DND-41 (cell line): ENCODE measurements around the gene RIMBP3B.
"Not testable (repeated sequence)": the region's sequence is repeated elsewhere in the genome, so short reads cannot be mapped to it uniquely, and the experiment has no call there.

Experiments
- EZH2 ChIP-seq: IDR thresholded peaks from 3 replicates; pipeline ENCODE4 v1.6.1; 2012; ENCODE audit warnings: borderline replicate concordance, low read depth, mild to moderate bottlenecking, moderate library complexity, low read length, inconsistent platforms; ENCODE audit not compliant: severe bottlenecking
- TF ChIP-seq, protein P1 (sequence below): IDR thresholded peaks from 2 replicates; pipeline ENCODE4 v1.5.1; 2012; ENCODE audit warnings: borderline replicate concordance, low read length, moderate library complexity, mild to moderate bottlenecking; ENCODE audit not compliant: poor library complexity, severe bottlenecking; ENCODE audit errors: extremely low read depth

DNA sequence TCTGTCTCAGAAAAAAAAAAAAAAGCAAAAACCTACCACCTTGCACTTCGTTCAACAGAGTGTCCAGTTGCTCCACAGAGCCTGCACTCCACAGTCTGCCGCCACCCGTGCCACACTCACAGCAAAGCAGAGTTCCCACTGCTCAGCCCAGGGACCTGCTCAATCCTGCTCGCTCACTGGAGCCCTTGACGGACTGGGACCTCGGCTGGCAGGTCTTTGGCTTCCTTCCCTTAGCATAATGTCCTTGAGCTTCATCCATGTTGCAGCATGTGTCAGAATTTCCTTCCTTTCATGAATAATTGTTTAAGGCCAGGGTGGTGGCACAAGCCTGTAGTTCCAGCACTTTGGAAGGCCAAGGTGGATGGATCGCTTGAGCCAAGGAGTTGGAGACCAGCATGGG, 11.1 kb downstream of the RIMBP3B start:
- TF ChIP-seq, protein P1, sequence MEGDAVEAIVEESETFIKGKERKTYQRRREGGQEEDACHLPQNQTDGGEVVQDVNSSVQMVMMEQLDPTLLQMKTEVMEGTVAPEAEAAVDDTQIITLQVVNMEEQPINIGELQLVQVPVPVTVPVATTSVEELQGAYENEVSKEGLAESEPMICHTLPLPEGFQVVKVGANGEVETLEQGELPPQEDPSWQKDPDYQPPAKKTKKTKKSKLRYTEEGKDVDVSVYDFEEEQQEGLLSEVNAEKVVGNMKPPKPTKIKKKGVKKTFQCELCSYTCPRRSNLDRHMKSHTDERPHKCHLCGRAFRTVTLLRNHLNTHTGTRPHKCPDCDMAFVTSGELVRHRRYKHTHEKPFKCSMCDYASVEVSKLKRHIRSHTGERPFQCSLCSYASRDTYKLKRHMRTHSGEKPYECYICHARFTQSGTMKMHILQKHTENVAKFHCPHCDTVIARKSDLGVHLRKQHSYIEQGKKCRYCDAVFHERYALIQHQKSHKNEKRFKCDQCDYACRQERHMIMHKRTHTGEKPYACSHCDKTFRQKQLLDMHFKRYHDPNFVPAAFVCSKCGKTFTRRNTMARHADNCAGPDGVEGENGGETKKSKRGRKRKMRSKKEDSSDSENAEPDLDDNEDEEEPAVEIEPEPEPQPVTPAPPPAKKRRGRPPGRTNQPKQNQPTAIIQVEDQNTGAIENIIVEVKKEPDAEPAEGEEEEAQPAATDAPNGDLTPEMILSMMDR = not testable (repeated sequence)
- not testable (repeated sequence) for TF ChIP-seq EZH2
